GM23338 (cell line): ENCODE measurements around the gene OR4L1. TPM values are rescaled to one million over a fixed set of nuclear protein-coding genes. Genes with fewer than 3 reads are reported as not detected.

Experiments
- ATAC-seq: fragments of 200-7000 bp; cut with Tn5 transposase; 3 replicates; pipeline ENCODE4 v1.9.1; 2020
- DNase-seq: peaks from one replicate; pipeline ENCODE4 v3.0.0-alpha.2; 2015; ENCODE audit warnings: low spot score
- H2AFZ ChIP-seq: fragments of 200-600 bp; sonication (generic); 2 replicates; pipeline ENCODE4 v1.8.0; 2016; ENCODE audit warnings: antibody characterized with exemption, mild to moderate bottlenecking, moderate library complexity
- H3F3A ChIP-seq: fragments of 200-600 bp; sonication (generic); replicated peaks from 2 replicates; pipeline ENCODE4 v1.8.0; 2017; ENCODE audit warnings: antibody characterized with exemption, mixed run types, low read depth
- H3K27ac ChIP-seq: fragments of 200-600 bp; sonication (generic); 2 replicates; pipeline ENCODE4 v1.6.1; 2016; ENCODE audit warnings: low read depth
- H3K27me3 ChIP-seq: fragments of 200-600 bp; sonication (generic); 2 replicates; pipeline ENCODE4 v1.8.0; 2016; ENCODE audit warnings: mild to moderate bottlenecking, mixed run types, moderate library complexity; ENCODE audit not compliant: insufficient read depth
- H3K36me3 ChIP-seq: fragments of 200-600 bp; sonication (generic); 2 replicates; pipeline ENCODE4 v1.8.0; 2016; ENCODE audit warnings: mild to moderate bottlenecking; ENCODE audit not compliant: insufficient read depth
- H3K4me1 ChIP-seq: fragments of 200-600 bp; sonication (generic); 2 replicates; pipeline ENCODE4 v1.8.0; 2016; ENCODE audit warnings: mild to moderate bottlenecking, moderate library complexity; ENCODE audit not compliant: insufficient read depth
- H3K4me2 ChIP-seq: fragments of 200-600 bp; sonication (generic); 2 replicates; pipeline ENCODE4 v1.7.1; 2017; ENCODE audit warnings: mixed run types
- H3K4me3 ChIP-seq: fragments of 200-600 bp; sonication (generic); 2 replicates; pipeline ENCODE4 v1.6.1; 2016; ENCODE audit warnings: mixed run types
- H3K79me2 ChIP-seq: fragments of 200-600 bp; sonication (generic); replicated peaks from 2 replicates; pipeline ENCODE4 v1.8.0; 2017; ENCODE audit warnings: mild to moderate bottlenecking; ENCODE audit not compliant: insufficient read depth
- H3K9me2 ChIP-seq: fragments of 200-600 bp; sonication (generic); 2 replicates; pipeline ENCODE4 v1.8.0; 2017; ENCODE audit not compliant: insufficient read depth
- H4K20me1 ChIP-seq: fragments of 200-600 bp; sonication (generic); replicated peaks from 2 replicates; pipeline ENCODE4 v1.8.0; 2017; ENCODE audit warnings: mild to moderate bottlenecking; ENCODE audit not compliant: insufficient read depth
- H3K27ac Mint-ChIP-seq: 2 replicates; pipeline ENCODE4 v1.8.0; 2020; ENCODE audit warnings: inconsistent platforms, mild to moderate bottlenecking, moderate library complexity, mixed read lengths
- H3K27me3 Mint-ChIP-seq: 3 replicates; pipeline ENCODE4 v1.8.0; 2022; ENCODE audit warnings: low read depth, mild to moderate bottlenecking, moderate library complexity, mixed read lengths, inconsistent platforms; ENCODE audit not compliant: insufficient read depth, poor library complexity
- H3K36me3 Mint-ChIP-seq: 3 replicates; pipeline ENCODE4 v1.8.0; 2021; ENCODE audit warnings: low read depth, mild to moderate bottlenecking, inconsistent platforms, moderate library complexity, mixed read lengths
- H3K4me1 Mint-ChIP-seq: 3 replicates; pipeline ENCODE4 v1.8.0; 2020; ENCODE audit warnings: mild to moderate bottlenecking, inconsistent platforms, mixed read lengths
- H3K4me3 Mint-ChIP-seq: 3 replicates; pipeline ENCODE4 v1.8.0; 2021; ENCODE audit warnings: moderate library complexity, mild to moderate bottlenecking, inconsistent platforms, mixed read lengths
- H3K9me3 Mint-ChIP-seq: 3 replicates; pipeline ENCODE4 v1.8.0; 2020; ENCODE audit warnings: moderate library complexity, mild to moderate bottlenecking, inconsistent platforms, mixed read lengths
- CREB1 ChIP-seq: fragments of 250-450 bp; sonication (Bioruptor Pico); IDR thresholded peaks from 2 replicates; pipeline ENCODE4 v1.5.0; 2020; ENCODE audit warnings: low read depth, mild to moderate bottlenecking, moderate library complexity
- EZH2 ChIP-seq: fragments of 200-600 bp; sonication (generic); IDR thresholded peaks from one replicate; pipeline ENCODE4 v1.8.0; 2017; ENCODE audit warnings: antibody characterized with exemption, mild to moderate bottlenecking, low read depth; ENCODE audit not compliant: unreplicated experiment
- EZH2phosphoT487 ChIP-seq: fragments of 200-600 bp; sonication (generic); IDR thresholded peaks from one replicate; pipeline ENCODE4 v1.8.1; 2018; ENCODE audit warnings: antibody characterized with exemption; ENCODE audit not compliant: unreplicated experiment
- NANOG ChIP-seq: IDR thresholded peaks from 2 replicates; pipeline ENCODE4 v1.6.1; 2016; ENCODE audit warnings: antibody characterized with exemption, borderline replicate concordance
- POLR2AphosphoS5 ChIP-seq: IDR thresholded peaks from 2 replicates; pipeline ENCODE4 v1.6.1; 2016; ENCODE audit warnings: antibody characterized with exemption, low read depth
- STAT1 ChIP-seq: IDR thresholded peaks from one replicate; pipeline ENCODE4 v1.6.1; 2016; ENCODE audit warnings: antibody characterized with exemption; ENCODE audit not compliant: unreplicated experiment
- ZNF114 ChIP-seq: fragments of 250-450 bp; sonication (Bioruptor Pico); IDR thresholded peaks from 2 replicates; pipeline ENCODE4 v1.5.0; 2020; ENCODE audit warnings: mild to moderate bottlenecking, moderate library complexity
- ZNF331 ChIP-seq: fragments of 250-450 bp; sonication (Bioruptor Pico); IDR thresholded peaks from 2 replicates; pipeline ENCODE4 v1.5.0; 2020; ENCODE audit warnings: low read depth, mild to moderate bottlenecking, moderate library complexity
- polyA plus RNA-seq: library from polyadenylated mRNA; unstranded; fragments of >200 nt; fragmentation: Nextera tagmentation; extraction: Ambion mirVana; gene quantifications from 2 replicates; pipeline ENCODE4 v1.2.1, GENCODE V29; 2016
- total RNA-seq: library from RNA; depleted of rRNA; stranded (reverse); fragments of >200 nt; shearing (Covaris generic); gene quantifications from 2 replicates; pipeline ENCODE4 v1.2.3, GENCODE V29; 2014
- TF ChIP-seq, protein P1 (sequence below): fragments of 250-450 bp; sonication (Bioruptor Pico); IDR thresholded peaks from 2 replicates; pipeline ENCODE4 v1.5.0; 2020; ENCODE audit warnings: mild to moderate bottlenecking, moderate library complexity
- TF ChIP-seq, protein P2 (sequence below), 2 experiments: fragments of 200-600 bp in 1 of 2; sonication (generic) in 1 of 2; conservative IDR thresholded peaks; 2 replicates each; pipeline versions ENCODE4 v1.5.1 to v1.6.1; 2016 to 2017; ENCODE audit warnings: antibody characterized with exemption in 2 of 2, low read depth in 2 of 2, mild to moderate bottlenecking in 2 of 2, moderate library complexity in 1 of 2
- TF ChIP-seq, protein P3 (sequence below): IDR thresholded peaks from 2 replicates; pipeline ENCODE4 v1.6.1; 2016; ENCODE audit warnings: antibody characterized with exemption
- TF ChIP-seq, protein P4 (sequence below): IDR thresholded peaks from one replicate; pipeline ENCODE4 v1.6.1; 2018; ENCODE audit warnings: antibody characterized with exemption; ENCODE audit not compliant: unreplicated experiment

Gene OR4L1
- total and polyA plus RNA-seq, 2 experiments from 2014 or later: not detected

DNA sequence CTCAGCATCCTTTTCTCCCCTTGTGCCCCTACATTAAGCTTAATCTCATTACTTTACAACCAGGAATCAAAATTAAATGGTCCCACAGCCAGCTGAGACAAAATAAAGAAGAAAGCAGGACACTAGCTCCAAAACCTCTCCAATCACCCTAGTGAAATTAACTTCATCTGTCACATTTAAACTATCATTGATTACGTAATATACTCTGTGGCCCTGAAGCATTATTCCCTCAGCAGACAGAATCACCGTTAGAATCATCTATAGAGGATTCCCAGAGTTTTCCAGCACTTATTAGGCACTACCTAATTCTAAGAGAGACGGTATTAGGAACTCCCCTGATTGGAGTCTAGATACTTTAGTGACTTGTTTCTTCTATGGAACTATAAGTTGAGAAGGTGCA lies 50.6 kb downstream of the OR4L1 start, which contains the start of gene OR4K17:
Gene OR4K17, plus strand, starts transcription at position 302 of the 400 bp plus-strand sequence. CDS start 6,761 bp downstream, outside the sequence.
- no peak within 1 kb of the TSS for H3K4me3 Mint-ChIP-seq
- H3K9me3 Mint-ChIP-seq: peaks cover 53% of the 10 kb centered on the region
- no peak within 1 kb of the TSS for H3K27ac Mint-ChIP-seq
- Histone ChIP-seq H3K79me2 (no peaks in the 10 kb centered on the region), H3K9me2 (no peaks in the 10 kb centered on the region), H3F3A (no peaks in the 10 kb centered on the region), H3K4me1 (no peaks in the 10 kb centered on the region), H3K4me3 (no peak within 1 kb of the TSS), H3K4me2 (no peak within 1 kb of the TSS), H3K27me3 (no peaks in the 10 kb centered on the region), H4K20me1 (no peaks in the 10 kb centered on the region), H3K27ac (no peak within 1 kb of the TSS), H3K36me3 (peaks cover 7% of the 10 kb centered on the region; the same call in 1 of the 2 replicates), H2AFZ (no peak within 1 kb of the TSS)
- DNase-seq (no peak), ATAC-seq (no peak)
- H3K27me3 Mint-ChIP-seq: peaks cover 1% of the 10 kb centered on the region
- no peak for TF ChIP-seq ZNF331
- no peak for TF ChIP-seq STAT1
- TF ChIP-seq EZH2phosphoT487: no peak
- no peak for TF ChIP-seq EZH2
- TF ChIP-seq, protein P1, sequence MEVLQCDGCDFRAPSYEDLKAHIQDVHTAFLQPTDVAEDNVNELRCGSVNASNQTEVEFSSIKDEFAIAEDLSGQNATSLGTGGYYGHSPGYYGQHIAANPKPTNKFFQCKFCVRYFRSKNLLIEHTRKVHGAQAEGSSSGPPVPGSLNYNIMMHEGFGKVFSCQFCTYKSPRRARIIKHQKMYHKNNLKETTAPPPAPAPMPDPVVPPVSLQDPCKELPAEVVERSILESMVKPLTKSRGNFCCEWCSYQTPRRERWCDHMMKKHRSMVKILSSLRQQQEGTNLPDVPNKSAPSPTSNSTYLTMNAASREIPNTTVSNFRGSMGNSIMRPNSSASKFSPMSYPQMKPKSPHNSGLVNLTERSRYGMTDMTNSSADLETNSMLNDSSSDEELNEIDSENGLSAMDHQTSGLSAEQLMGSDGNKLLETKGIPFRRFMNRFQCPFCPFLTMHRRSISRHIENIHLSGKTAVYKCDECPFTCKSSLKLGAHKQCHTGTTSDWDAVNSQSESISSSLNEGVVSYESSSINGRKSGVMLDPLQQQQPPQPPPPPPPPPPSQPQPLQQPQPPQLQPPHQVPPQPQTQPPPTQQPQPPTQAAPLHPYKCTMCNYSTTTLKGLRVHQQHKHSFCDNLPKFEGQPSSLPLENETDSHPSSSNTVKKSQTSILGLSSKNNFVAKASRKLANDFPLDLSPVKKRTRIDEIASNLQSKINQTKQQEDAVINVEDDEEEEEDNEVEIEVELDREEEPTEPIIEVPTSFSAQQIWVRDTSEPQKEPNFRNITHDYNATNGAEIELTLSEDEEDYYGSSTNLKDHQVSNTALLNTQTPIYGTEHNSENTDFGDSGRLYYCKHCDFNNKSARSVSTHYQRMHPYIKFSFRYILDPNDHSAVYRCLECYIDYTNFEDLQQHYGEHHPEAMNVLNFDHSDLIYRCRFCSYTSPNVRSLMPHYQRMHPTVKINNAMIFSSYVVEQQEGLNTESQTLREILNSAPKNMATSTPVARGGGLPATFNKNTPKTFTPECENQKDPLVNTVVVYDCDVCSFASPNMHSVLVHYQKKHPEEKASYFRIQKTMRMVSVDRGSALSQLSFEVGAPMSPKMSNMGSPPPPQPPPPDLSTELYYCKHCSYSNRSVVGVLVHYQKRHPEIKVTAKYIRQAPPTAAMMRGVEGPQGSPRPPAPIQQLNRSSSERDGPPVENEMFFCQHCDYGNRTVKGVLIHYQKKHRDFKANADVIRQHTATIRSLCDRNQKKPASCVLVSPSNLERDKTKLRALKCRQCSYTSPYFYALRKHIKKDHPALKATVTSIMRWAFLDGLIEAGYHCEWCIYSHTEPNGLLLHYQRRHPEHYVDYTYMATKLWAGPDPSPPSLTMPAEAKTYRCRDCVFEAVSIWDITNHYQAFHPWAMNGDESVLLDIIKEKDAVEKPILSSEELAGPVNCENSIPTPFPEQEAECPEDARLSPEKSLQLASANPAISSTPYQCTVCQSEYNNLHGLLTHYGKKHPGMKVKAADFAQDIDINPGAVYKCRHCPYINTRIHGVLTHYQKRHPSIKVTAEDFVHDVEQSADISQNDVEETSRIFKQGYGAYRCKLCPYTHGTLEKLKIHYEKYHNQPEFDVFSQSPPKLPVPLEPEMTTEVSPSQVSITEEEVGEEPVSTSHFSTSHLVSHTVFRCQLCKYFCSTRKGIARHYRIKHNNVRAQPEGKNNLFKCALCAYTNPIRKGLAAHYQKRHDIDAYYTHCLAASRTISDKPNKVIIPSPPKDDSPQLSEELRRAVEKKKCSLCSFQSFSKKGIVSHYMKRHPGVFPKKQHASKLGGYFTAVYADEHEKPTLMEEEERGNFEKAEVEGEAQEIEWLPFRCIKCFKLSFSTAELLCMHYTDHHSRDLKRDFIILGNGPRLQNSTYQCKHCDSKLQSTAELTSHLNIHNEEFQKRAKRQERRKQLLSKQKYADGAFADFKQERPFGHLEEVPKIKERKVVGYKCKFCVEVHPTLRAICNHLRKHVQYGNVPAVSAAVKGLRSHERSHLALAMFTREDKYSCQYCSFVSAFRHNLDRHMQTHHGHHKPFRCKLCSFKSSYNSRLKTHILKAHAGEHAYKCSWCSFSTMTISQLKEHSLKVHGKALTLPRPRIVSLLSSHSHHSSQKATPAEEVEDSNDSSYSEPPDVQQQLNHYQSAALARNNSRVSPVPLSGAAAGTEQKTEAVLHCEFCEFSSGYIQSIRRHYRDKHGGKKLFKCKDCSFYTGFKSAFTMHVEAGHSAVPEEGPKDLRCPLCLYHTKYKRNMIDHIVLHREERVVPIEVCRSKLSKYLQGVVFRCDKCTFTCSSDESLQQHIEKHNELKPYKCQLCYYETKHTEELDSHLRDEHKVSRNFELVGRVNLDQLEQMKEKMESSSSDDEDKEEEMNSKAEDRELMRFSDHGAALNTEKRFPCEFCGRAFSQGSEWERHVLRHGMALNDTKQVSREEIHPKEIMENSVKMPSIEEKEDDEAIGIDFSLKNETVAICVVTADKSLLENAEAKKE (CRISPR knock-in tag): no peak
- no peak for TF ChIP-seq NANOG
- no peak for TF ChIP-seq ZNF114 (CRISPR knock-in tag)
- TF ChIP-seq POLR2AphosphoS5: no peak
- TF ChIP-seq, protein P2, sequence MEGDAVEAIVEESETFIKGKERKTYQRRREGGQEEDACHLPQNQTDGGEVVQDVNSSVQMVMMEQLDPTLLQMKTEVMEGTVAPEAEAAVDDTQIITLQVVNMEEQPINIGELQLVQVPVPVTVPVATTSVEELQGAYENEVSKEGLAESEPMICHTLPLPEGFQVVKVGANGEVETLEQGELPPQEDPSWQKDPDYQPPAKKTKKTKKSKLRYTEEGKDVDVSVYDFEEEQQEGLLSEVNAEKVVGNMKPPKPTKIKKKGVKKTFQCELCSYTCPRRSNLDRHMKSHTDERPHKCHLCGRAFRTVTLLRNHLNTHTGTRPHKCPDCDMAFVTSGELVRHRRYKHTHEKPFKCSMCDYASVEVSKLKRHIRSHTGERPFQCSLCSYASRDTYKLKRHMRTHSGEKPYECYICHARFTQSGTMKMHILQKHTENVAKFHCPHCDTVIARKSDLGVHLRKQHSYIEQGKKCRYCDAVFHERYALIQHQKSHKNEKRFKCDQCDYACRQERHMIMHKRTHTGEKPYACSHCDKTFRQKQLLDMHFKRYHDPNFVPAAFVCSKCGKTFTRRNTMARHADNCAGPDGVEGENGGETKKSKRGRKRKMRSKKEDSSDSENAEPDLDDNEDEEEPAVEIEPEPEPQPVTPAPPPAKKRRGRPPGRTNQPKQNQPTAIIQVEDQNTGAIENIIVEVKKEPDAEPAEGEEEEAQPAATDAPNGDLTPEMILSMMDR (conservative IDR thresholded peaks at IDR 0.05; ENCODE audit: low read depth in 2 of 2): no peak
- TF ChIP-seq, protein P3, sequence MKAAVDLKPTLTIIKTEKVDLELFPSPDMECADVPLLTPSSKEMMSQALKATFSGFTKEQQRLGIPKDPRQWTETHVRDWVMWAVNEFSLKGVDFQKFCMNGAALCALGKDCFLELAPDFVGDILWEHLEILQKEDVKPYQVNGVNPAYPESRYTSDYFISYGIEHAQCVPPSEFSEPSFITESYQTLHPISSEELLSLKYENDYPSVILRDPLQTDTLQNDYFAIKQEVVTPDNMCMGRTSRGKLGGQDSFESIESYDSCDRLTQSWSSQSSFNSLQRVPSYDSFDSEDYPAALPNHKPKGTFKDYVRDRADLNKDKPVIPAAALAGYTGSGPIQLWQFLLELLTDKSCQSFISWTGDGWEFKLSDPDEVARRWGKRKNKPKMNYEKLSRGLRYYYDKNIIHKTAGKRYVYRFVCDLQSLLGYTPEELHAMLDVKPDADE: no peak
- TF ChIP-seq, protein P4, sequence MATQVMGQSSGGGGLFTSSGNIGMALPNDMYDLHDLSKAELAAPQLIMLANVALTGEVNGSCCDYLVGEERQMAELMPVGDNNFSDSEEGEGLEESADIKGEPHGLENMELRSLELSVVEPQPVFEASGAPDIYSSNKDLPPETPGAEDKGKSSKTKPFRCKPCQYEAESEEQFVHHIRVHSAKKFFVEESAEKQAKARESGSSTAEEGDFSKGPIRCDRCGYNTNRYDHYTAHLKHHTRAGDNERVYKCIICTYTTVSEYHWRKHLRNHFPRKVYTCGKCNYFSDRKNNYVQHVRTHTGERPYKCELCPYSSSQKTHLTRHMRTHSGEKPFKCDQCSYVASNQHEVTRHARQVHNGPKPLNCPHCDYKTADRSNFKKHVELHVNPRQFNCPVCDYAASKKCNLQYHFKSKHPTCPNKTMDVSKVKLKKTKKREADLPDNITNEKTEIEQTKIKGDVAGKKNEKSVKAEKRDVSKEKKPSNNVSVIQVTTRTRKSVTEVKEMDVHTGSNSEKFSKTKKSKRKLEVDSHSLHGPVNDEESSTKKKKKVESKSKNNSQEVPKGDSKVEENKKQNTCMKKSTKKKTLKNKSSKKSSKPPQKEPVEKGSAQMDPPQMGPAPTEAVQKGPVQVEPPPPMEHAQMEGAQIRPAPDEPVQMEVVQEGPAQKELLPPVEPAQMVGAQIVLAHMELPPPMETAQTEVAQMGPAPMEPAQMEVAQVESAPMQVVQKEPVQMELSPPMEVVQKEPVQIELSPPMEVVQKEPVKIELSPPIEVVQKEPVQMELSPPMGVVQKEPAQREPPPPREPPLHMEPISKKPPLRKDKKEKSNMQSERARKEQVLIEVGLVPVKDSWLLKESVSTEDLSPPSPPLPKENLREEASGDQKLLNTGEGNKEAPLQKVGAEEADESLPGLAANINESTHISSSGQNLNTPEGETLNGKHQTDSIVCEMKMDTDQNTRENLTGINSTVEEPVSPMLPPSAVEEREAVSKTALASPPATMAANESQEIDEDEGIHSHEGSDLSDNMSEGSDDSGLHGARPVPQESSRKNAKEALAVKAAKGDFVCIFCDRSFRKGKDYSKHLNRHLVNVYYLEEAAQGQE: no peak
- no peak for TF ChIP-seq CREB1 (CRISPR knock-in tag)
- H3K4me1 Mint-ChIP-seq: no peaks in the 10 kb centered on the region
- H3K36me3 Mint-ChIP-seq: peaks cover 3% of the 10 kb centered on the region; the same call in 1 of the 3 replicates
